PFSK-1 (cell line): Measurements from ENCODE around the gene CSNK1G1.

Source experiments
- POLR2AphosphoS5 ChIP-seq: IDR thresholded peaks from 2 replicates; pipeline ENCODE4 v1.6.1; 2012; ENCODE audit warnings: low read depth, mild to moderate bottlenecking, control low read depth, low read length, moderate library complexity
- TAF1 ChIP-seq: IDR thresholded peaks from 2 replicates; pipeline ENCODE4 v1.6.1; 2012; ENCODE audit warnings: low read length, control low read depth, borderline replicate concordance; ENCODE audit not compliant: insufficient read depth

GRCh38 chr15:64155802-64156651, 199.9 kb downstream of the CSNK1G1 start:
- TF ChIP-seq TAF1 (no peak), POLR2AphosphoS5 (no peak)
